Activated CD4-positive, alpha-beta T cell treated with anti-CD3 and anti-CD28 coated beads, Interleukin-2, amount 50 U/mL, for 4 hours (primary cell): ENCODE results near the gene METTL26.

Experiments
- DNase-seq, 2 experiments: peaks; one replicate each; pipeline ENCODE4 v3.0.0-alpha.2; 2020

The METTL26 gene

DNA sequence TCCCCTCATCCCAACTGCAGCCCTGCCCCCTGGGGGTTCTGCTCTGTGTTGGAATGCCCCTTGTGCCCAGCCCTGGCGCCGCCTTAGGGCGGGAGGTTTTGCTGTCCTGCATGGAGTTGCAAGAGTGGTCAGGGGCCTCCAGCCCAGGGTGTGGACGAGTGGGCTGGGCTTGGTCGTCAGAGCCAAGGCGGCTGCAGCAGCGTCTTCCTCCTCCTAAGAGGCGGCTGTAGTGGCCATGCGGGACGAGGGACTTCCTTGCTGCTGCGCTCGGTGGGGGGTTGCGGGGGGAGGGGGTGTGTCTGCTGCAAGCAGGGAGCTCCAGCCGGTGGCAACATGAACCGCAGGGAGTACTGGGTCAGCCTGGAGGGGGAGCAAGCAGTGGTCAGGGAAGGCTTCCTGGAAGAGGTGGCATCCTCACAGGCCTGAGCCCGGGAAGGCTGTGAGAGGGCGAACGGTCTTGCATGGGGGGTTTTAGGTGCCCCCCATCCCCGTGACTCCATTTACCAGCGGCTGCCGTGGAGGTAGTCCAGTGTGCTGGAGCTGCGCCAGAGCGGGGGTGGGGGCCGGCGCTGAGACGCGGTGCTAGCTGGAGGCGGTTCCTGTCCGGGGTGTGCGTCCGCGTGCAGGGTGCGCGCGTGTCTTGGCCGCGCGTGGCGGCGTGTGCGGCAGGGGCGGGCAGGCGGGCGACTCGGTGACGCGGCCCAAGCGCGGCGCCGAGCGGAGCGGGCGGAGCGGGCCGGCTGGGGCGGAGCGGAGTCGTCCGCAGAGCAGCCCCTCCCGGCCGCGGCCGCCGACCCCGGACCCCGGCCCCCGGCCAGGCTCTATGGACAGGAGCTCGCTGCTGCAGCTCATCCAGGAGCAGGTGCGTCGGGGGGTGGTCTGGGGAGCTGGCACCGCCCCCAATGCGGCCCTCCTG, 39.1 kb upstream of the METTL26 start, which contains the start of gene RHBDL1:
Gene RHBDL1 (plus strand): TSS at position 704 of the 916 bp plus-strand sequence. CDS start 120 bp downstream, at position 824.
- no peak for DNase-seq

DNA sequence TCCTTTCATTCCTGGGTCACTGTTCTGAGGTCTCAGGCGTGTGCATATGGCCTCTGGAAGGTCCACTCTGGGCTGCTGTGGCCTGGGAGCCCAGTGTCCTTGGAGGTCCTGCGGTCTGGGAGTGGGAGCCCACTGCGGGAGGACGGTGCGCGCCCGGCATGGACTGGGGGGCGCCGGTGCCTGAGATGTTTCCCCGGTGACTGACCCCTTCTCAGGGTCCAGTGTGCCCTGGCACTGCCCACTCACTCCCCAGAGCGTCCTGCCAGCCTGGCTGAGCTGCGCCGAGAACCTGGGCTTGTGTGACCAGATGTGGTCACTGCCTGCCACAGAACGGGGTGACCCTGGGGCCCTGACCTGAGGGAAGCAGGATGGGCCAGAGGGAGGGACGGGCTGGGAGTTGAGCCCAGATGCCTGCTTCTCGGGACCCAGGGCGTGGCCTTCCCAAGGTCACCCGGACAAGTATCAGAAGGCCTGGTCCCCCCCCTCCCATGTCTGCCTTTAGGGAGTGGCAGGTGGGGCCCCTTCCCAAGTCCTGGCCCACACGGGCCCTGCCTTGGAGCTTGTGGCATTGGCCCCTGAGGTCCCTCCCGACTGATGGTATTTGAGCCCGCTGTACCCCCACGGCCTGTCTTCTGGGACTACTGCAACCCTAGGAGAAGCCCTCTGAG, 38.2 kb upstream of the METTL26 start:
- no peak for DNase-seq

DNA sequence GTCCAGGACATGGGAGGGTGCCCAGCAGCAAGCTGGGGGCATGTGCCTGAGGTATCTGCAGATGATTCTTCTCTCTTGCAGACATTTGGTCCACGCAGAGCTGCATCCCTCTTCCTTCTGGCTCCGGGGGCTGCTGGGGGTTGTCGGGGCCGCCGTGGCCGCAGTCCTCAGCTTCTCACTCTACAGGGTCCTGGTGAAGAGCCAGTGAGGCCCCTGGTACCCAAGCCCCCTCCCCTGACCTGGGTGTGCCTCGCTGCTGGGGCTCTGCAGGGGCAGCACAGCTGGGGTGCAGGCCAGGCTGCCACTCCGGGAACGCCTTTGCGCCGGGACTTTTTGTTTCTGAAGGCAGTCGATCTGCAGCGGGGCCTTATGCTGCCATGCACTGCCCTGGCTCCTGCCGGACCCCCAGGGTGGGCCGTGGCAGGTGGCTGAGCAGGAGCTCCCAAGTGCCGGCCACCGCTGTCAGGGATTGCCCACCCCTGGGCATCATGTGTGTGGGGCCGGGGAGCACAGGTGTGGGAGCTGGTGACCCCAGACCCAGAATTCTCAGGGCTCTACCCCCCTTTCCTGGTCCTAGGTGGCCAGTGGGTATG, 37.4 kb upstream of the METTL26 start:
- no peak for DNase-seq

DNA sequence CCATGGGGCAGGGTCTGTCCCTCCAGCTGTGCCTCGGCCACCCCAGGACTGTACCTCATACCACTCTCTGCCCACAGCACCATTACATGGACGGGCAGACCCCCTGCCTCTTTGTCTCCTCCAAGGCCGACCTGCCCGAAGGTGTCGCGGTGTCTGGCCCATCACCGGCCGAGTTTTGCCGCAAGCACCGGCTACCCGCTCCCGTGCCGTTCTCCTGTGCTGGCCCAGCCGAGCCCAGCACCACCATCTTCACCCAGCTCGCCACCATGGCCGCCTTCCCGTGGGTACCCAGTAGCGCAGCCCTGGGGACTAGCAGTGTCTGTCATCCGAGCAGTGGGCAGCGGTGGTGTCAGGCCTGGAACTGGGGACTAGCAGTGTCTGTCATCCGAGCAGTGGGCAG, 36.7 kb upstream of the METTL26 start:
- DNase-seq, result no peak

DNA sequence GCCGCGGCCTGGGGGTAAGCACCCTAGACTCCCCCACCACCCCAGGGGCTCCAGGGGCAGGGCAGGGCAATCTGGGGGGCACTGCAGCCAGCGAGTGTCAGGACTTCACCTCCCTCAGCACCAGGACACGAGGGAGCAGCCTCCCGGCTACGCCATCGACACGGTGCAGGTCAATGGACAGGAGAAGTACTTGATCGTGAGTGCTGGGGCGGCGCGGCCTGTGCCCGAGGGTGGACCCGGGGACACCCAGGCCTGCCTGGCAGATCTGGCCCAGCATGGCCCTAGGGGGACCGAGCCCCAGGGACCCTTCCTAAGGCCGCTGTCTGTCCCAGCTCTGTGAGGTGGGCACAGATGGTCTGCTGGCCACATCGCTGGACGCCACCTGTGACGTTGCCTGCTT, 36.3 kb upstream of the METTL26 start:
- DNase-seq, result no peak

DNA sequence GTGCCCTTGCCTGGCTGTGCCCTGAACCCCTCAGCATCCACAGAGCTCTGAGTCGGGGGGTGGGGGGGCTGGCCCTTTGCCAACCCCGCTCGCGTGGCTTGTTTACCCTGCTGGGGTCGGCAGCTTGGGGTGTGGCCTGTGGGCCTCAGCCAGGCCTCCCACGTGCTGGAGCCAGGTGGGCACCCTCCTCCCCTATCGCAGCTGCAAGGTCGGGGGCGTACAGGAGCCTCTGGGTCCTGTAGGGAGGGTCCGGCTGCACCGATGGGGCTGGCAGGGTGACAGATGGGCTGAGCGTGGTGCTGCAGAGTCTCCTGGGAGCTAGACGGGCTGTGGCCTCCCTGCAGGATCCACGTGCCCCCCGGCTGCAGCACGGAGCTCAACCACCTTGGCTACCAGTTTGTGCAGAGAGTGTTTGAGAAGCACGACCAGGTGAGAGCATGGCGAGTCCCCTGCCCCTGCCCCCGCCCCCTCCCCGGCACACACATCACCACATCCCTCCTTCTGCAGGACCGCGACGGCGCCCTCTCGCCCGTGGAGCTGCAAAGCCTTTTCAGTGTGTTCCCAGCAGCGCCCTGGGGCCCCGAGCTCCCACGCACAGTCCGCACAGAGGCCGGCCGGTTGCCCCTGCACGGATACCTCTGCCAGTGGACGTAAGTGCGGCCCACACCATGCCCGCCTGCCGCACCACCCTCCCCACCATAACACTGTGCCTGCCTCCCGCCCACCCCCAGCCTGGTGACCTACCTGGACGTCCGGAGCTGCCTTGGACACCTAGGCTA, 35.4 kb upstream of the METTL26 start:
- DNase-seq, result no peak

DNA sequence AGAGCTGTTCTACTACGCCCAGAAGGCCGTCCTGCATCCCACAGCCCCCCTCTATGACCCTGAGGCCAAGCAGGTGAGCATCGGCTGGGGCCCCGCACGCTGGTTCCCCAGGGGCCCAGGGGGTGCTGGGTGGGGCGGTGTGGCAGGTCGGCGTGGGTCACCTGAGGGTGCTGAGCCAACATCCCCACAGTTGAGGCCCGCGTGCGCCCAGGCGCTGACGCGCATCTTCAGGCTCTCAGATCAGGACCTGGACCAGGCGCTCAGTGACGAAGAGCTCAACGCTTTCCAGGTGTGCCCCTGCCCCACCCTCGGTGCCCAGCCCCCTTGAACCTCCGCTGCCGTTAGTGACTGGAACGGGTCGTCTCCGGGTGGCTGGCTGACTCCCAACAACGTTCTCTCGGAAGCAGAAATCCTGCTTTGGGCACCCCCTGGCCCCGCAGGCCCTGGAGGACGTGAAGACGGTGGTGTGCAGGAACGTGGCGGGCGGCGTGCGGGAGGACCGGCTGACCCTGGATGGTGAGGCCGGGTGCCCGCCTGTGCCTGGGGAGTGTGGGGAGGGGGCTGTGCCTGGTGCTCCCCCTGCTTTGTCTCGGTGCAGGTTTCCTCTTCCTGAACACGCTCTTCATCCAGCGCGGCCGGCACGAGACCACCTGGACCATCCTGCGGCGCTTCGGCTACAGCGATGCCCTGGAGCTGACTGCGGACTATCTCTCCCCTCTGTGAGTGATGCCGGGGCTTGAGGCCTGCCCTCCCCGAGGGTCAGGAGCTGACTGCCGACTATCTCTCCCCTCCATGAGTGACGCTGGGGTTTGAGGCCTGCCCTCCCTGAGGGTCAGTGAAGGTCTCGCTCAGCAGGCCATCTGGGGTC, 34.6 kb upstream of the METTL26 start:
- no peak for DNase-seq

DNA sequence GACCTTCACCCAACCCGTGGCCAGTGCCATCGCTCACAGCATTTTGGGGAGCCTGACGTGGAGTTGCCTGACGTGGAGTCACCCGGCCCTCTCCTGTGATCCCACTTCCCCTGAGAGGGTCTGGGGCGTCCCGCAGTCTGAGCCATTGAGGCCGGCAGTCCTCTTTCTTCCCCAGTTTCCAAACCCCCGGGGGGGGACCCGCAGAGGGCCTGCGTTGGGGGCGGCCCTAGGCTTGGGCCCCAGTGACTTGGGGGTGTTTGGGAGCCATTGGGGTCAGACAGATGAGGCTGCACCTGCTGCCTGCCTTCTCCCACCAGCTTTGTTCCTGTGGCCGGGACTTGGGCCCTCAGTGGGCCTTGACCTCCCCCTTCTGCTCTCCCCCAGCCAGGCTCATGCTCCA, 33.6 kb upstream of the METTL26 start:
- DNase-seq, result no peak

DNA sequence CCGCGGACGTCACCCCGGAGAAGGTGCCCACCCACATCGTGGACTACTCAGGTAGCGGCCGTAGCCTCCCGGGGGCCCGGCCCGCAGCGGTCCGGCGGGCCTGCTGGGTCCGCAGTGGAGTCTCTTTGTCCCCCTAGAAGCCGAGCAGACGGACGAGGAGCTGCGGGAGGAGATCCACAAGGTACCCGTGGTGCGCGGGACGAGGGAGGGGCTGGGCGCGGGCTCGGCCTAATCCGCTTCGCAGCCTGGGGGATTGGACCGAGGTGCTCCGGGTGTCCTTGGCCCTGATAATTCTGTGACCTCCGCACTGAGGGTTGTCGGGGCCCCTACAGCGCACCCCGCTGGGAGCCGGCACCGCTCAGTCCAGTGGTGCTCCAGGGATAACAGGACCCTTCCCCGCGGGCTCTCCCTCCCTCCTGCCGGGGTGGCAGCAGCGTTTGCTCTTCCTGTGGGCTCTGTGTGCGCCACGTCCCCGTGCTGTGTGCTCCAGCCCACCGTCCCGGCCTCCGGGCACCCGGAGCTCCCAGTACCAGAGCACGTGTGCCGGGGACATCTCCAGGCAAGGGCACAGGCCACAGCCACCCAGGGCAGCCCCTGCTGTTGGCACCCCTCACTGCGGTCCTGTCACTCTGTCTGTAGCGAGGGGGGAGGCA, 32.5 kb upstream of the METTL26 start:
- DNase-seq, result no peak

DNA sequence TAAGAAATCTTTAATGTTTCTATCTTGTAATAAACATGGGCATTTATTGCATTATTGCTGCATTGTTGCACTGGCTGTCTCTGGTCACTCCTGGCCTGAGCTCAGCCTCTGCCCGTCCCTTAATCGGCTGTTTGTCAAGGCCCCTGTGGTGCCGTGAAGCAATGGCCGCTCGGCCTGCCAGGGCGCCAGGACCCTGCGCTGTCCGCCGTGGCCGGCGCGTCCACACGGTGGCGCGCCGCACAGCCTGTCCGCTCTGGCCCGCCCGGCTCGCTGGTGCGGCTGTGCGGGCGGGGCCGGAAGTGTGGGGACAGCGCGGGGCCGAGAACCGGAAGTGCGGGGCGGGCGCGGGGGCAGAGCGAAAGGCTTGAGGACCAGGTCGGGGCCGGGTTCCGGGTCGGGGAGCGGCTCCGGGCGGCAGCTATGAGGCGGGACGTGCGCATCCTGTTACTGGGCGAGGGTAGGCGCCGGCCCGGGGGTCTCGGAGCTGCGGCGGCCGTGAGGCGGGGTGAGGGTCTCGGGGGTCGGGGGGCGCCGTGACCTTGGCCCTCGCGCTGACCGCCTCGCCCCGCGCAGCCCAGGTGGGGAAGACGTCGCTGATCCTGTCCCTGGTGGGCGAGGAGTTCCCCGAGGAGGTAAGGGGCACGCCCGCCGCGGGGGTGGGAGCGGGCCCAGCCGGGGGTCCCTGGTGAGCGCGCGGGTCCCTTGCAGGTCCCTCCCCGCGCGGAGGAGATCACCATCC, 31.8 kb upstream of the METTL26 start, which contains the start of gene RHOT2:
Gene RHOT2 (plus strand): TSS at position 353 of the 739 bp plus-strand sequence. CDS start 68 bp downstream, at position 421.
- DNase-seq, result peak; percentile 83 to 86

DNA sequence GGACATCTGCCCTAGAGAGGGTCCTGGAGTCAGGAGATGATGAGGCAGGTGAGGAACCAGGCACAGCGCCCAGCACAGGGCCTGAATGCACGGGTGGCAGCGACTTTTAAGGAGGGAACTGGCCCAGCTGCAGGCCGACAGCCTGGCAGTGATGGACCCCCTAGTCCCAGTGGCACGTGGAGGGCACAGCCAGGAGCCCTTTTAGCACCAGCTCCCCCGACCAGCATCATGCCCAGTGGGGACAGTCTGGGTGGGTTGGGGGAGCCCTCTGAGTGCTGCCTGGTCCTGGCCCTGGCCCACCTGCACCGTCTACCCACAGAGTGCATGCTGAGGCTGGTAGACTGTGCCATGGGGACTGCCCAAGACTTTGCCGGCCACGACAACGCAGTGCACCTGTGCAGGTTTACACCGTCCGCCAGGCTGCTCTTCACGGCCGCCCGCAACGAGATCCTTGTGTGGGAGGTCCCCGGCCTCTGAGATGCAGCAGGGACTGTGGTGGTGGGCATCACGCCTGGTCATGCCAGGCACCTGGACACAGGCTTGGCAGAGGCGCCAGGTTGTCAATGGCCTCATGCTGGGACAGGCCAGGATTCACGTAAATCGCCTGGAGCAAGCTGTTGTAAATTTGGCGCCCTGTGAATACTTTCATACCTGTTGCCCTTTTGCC, 31.1 kb upstream of the METTL26 start:
- no peak for DNase-seq

DNA sequence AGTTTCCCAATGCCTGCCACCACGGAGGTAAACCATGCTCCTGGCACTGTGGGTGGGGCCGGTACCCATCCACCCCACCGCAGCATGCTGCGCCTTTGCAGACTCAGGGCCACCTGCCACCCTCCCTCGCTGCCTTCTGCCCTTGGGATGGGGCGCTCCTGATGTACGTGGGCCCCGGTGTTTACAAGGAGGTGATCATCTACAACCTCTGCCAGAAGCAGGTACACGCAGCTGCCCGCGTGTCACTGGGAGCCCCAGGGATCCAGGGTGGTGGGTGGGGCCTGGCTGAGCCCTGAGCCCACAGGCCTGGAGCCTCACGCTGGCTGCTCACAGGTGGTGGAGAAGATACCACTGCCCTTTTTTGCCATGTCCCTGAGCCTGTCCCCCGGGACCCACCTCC, 30.5 kb upstream of the METTL26 start:
- DNase-seq, result no peak

DNA sequence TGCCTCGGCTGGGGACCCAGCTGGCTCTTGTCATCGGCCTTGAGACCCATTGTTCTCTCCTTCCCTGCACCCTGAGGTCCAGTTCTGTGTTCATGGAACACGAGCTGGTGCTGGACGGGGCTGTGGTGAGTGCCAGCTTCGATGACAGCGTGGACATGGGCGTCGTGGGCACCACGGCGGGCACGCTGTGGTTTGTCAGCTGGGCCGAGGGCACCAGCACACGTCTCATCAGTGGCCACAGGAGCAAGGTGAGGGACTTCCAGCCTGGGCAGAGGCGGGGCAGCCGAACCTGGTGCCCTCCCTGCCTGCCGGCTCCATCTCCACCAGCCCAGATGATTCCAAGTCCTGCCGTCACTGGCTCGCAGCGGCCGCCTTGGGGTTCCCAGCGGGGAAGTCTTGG, 26.5 kb upstream of the METTL26 start:
- no peak for DNase-seq

DNA sequence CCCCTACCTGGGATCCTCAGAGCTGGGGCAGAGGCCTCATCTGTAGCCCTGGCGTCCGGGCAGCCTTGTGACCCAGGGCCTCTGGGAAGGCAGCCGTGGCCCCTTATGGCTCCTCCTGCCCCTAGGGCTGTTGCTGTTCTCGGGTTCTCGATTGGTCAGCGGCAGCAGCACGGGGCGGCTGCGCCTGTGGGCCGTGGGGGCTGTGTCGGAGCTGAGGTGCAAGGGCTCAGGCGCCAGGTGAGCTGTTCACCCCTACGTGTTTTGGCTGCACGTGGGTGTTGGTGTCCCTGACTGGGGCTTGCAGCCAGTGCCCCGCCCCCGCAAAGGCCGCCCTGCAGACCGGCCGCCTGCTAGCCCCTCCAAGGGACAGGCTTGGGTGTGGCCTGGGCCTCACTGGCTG, 26.0 kb upstream of the METTL26 start:
- no peak for DNase-seq

DNA sequence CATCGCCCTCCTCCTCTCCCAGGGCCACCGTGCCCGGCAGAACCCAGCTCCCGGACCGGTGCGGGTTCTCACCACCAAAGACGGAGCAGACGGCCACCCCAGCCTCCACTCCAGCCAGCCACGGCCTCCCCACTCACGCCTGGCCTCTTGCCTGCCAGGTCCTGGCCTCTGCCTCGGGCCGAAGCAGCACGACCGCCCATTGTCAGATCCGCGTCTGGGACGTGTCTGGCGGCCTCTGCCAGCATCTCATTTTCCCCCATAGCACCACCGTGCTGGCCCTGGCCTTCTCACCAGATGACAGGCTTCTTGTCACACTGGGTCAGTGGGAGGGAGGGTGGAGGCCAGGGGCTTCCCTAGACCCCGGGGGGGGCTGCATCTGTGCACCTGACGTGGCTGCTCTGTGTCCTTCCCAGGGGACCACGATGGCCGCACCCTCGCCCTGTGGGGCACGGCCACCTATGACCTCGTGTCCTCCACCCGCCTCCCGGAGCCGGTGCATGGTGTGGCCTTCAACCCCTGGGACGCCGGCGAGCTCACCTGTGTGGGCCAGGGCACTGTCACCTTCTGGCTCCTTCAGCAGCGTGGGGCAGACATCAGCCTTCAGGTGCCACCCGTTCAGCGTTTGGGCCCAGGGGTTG, 25.2 kb upstream of the METTL26 start:
- no peak for DNase-seq

DNA sequence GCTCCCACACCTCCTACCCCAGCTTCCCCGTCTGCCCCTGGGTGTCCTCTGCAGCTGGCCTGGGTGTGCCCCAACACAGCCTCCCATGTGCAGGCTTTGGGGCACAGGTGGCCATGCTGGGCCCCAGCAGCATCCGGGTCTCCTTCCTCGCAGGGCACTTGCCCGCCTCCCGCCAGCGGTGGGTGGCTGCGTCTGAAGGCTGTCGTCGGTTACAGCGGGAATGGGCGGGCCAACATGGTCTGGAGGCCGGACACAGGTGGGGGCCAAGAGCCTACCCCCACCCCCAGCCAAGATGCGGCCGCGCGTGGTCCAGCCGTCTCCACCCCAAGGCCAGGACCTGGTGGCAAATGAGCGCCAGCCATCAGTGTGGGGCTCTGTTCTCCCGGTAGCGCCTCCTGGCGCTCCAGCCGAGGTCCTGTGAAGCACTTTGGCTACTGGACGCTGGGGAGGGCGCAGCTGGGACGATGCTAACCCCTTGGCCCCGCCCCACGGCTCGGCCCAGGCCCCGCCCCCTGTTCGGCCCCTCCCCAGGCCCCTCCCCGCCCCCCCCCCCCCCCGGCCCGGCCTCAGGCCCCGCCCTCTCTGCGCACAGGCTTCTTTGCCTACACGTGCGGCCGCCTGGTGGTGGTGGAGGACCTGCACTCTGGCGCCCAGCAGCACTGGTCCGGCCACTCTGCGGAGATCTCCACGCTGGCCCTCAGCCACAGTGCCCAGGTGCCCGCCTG, 24.5 kb upstream of the METTL26 start:
- peak; percentile 52 to 53 for DNase-seq

DNA sequence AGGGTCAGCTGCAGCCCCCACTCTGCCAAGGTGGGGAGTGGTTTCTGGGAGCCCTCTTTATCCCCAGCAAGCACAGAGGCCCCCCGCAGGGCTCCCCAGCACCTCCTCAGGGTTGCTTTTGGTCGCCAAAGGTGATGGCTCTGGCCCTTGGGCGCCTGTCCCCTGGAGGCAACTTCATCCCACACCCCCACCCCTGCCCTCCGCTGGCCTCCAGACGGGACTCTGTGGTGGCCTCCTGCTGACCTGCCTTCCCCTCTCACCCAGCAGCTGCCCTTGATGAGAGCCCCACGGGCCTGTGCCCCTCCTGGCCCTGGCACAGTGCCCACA, 24.0 kb upstream of the METTL26 start:
- no peak for DNase-seq

DNA sequence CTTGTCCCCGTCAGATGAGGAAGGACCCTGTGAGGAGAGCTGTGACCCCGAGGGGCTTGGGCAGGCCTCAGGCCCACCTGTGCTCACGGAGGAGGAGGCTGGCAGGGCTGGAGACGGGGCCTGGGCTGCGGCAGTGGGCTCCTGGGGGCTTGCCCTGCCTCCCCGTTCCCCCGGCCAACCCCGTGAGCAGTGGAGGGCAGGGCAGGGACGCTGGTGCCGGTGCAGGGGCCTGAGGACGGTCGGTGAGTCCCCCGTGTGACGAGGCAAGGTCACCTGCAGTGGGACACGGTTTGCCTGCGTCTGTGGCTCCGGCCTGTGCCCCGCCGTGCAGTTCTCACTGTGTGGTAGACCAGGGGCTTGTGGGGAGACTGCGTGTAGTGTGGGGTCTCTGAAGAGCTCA, 23.5 kb upstream of the METTL26 start:
- no peak for DNase-seq
